HepG2 (cell line): ENCODE results near the gene MRPL14. TPM values are rescaled to one million over a fixed set of nuclear protein-coding genes. Genes with fewer than 3 reads are reported as not detected.

Experiments
- ARID3A ChIP-seq: IDR thresholded peaks from 2 replicates; pipeline ENCODE4 v1.6.1; 2012; ENCODE audit warnings: low read depth, low read length, improper control_type of control experiment
- ARNT2 ChIP-seq: sonication (generic); formaldehyde crosslinking; IDR thresholded peaks from 2 replicates; pipeline ENCODE4 v1.8.0; 2022; ENCODE audit warnings: mild to moderate bottlenecking, low read depth, missing genetic modification reagents, moderate library complexity
- BCLAF1 ChIP-seq: fragments of 450-650 bp; IDR thresholded peaks from 2 replicates; pipeline ENCODE4 v1.6.1; 2017; ENCODE audit warnings: mild to moderate bottlenecking
- GZF1 ChIP-seq: sonication (generic); formaldehyde crosslinking; IDR thresholded peaks from 2 replicates; pipeline ENCODE4 v1.5.1; 2020; ENCODE audit warnings: mild to moderate bottlenecking, missing genetic modification reagents
- MAFF ChIP-seq: IDR thresholded peaks from 2 replicates; pipeline ENCODE4 v1.6.1; 2011; ENCODE audit warnings: low read depth, low read length, improper control_type of control experiment
- MBNL3 ChIP-seq: fragments of 250-450 bp; sonication (Bioruptor Pico); conservative IDR thresholded peaks from 2 replicates; pipeline ENCODE4 v1.8.0; 2022; ENCODE audit warnings: mild to moderate bottlenecking, inconsistent platforms
- RARA ChIP-seq: IDR thresholded peaks from 2 replicates; pipeline ENCODE4 v1.6.1; 2016; ENCODE audit warnings: missing genetic modification reagents, missing compliant biosample characterization
- REL ChIP-seq: sonication (generic); formaldehyde crosslinking; conservative IDR thresholded peaks from 2 replicates; pipeline ENCODE4 v1.8.0; 2022; ENCODE audit warnings: mild to moderate bottlenecking, missing genetic modification reagents, moderate library complexity
- SMAD9 ChIP-seq: sonication (generic); formaldehyde crosslinking; IDR thresholded peaks from 2 replicates; pipeline ENCODE4 v1.5.1; 2020; ENCODE audit warnings: mild to moderate bottlenecking, missing genetic modification reagents
- SNRNP70 ChIP-seq: fragments of 200-400 bp; formaldehyde crosslinking; IDR thresholded peaks from 2 replicates; pipeline ENCODE4 v1.6.1; 2017; ENCODE audit warnings: mild to moderate bottlenecking, low read depth, low read length, moderate library complexity
- SOX13 ChIP-seq, 3 experiments: fragments of 450-650 bp in 1 of 3; sonication (generic) in 1 of 3; formaldehyde crosslinking in 1 of 3; IDR thresholded peaks in 2 of 3; conservative IDR thresholded peaks in 1 of 3; 2 replicates each; pipeline versions ENCODE4 v1.5.0 to v1.6.1; 2016 to 2020; ENCODE audit warnings: antibody characterized with exemption in 1 of 3, mild to moderate bottlenecking in 1 of 3, missing compliant biosample characterization in 1 of 3, missing genetic modification reagents in 1 of 3, moderate library complexity in 1 of 3
- THAP7 ChIP-seq: sonication (generic); formaldehyde crosslinking; IDR thresholded peaks from 2 replicates; pipeline ENCODE4 v1.8.1; 2023; ENCODE audit warnings: mild to moderate bottlenecking, missing genetic modification reagents
- ZBTB8A ChIP-seq: sonication (generic); formaldehyde crosslinking; IDR thresholded peaks from 2 replicates; pipeline ENCODE4 v1.4.0; 2020; ENCODE audit warnings: mild to moderate bottlenecking, low read depth, missing genetic modification reagents, borderline replicate concordance
- ZC3H4 ChIP-seq: sonication (generic); formaldehyde crosslinking; IDR thresholded peaks from 2 replicates; pipeline ENCODE4 v1.4.0; 2020; ENCODE audit warnings: missing genetic modification reagents, borderline replicate concordance
- ZNF552 ChIP-seq: sonication (generic); formaldehyde crosslinking; IDR thresholded peaks from 2 replicates; pipeline ENCODE4 v1.9.0; 2022; ENCODE audit warnings: missing genetic modification reagents, mild to moderate bottlenecking, borderline replicate concordance
- ZNF569 ChIP-seq: sonication (generic); formaldehyde crosslinking; IDR thresholded peaks from 2 replicates; pipeline ENCODE4 v1.5.0; 2020; ENCODE audit warnings: mild to moderate bottlenecking, missing genetic modification reagents, moderate library complexity, borderline replicate concordance
- ZNF614 ChIP-seq: IDR thresholded peaks from 2 replicates; pipeline ENCODE4 v1.6.1; 2018; ENCODE audit warnings: missing biosample characterization, missing genetic modification reagents, inconsistent platforms, borderline replicate concordance
- ZNF616 ChIP-seq: sonication (generic); formaldehyde crosslinking; IDR thresholded peaks from 2 replicates; pipeline ENCODE4 v1.5.0; 2020; ENCODE audit warnings: low read depth, mild to moderate bottlenecking, missing genetic modification reagents
- ZNF687 ChIP-seq: sonication (generic); formaldehyde crosslinking; IDR thresholded peaks from 2 replicates; pipeline ENCODE4 v1.5.1; 2020; ENCODE audit warnings: mild to moderate bottlenecking, missing genetic modification reagents, moderate library complexity
- ZSCAN22 ChIP-seq: sonication (generic); formaldehyde crosslinking; IDR thresholded peaks from 2 replicates; pipeline ENCODE4 v1.4.0; 2020; ENCODE audit warnings: mild to moderate bottlenecking, missing genetic modification reagents
- polyA plus RNA-seq, 8 experiments: library from polyadenylated mRNA; depleted of rRNA in 3 of 8; stranded (reverse) in 7 of 8; unstranded in 1 of 8; fragments of >200 nt; fragmentation: Illumina TruSeq in 4 of 8; extraction: Trizol in 4 of 8; gene quantifications; 2 replicates each; pipeline versions ENCODE4 v1.2.1 to v1.2.3, GENCODE V29; 2011 to 2016; ENCODE audit warnings: low read depth in 4 of 8, missing spikeins in 1 of 8, mixed read lengths in 1 of 8; ENCODE audit not compliant: insufficient read depth in 1 of 8
- total RNA-seq, 5 experiments: library from RNA; depleted of rRNA; stranded (reverse); fragments of >200 nt; fragmentation: Illumina TruSeq; extraction: Trizol; gene quantifications; 2 replicates each; pipeline ENCODE4 v1.2.3, GENCODE V29; 2016; ENCODE audit warnings: low read depth in 1 of 5

The MRPL14 gene
- total and polyA plus RNA-seq, 2 of the 13 experiments (the other 11 are each of a cell fraction or from before 2014, with no cell fraction given), result 157 to 178 TPM

- no peak for TF ChIP-seq ZNF687 (CRISPR knock-in tag)
- no peak for TF ChIP-seq ZC3H4
- TF ChIP-seq ZNF569 (CRISPR knock-in tag), result no peak
- no peak for TF ChIP-seq SNRNP70
- 0 out of 2 replicates have a peak, but pooled peaks have one; percentile 25 for TF ChIP-seq RARA
- no peak for TF ChIP-seq SOX13 (IDR thresholded peaks at IDR 0.05)
- peak in 1 of 2 experiments; percentile 76; a peak in 2 of 4 replicates for TF ChIP-seq SOX13 (CRISPR knock-in tag; conservative IDR thresholded peaks at IDR 0.05 in 1 of 2, IDR thresholded peaks at IDR 0.05 in 1 of 2)
- TF ChIP-seq ZBTB8A (CRISPR knock-in tag), result no peak
- no peak for TF ChIP-seq THAP7 (CRISPR knock-in tag)
- no peak for TF ChIP-seq MBNL3
- TF ChIP-seq SMAD9, result no peak
- TF ChIP-seq ZNF614 (CRISPR knock-in tag), result 0 out of 2 replicates have a peak, but pooled peaks have one; percentile 20
- TF ChIP-seq MAFF, result no peak
- no peak for TF ChIP-seq ZNF616 (CRISPR knock-in tag)
- TF ChIP-seq BCLAF1, result no peak
- 0 out of 2 replicates have a peak, but pooled peaks have one; percentile 40 for TF ChIP-seq ZSCAN22
- TF ChIP-seq ZNF552 (CRISPR knock-in tag), result no peak
- TF ChIP-seq REL (CRISPR knock-in tag), result no peak
- no peak for TF ChIP-seq GZF1 (CRISPR knock-in tag)
- TF ChIP-seq ARNT2 (CRISPR knock-in tag), result no peak
- no peak for TF ChIP-seq ARID3A
These were observed 28.1 kb downstream of the MRPL14 start (continued) for GRCh38 chr6:44099192-44099591.
